GM23248 (cell line): ENCODE measurements around the gene PPP6R3.
"Not testable (repeated sequence)": the region's sequence is repeated elsewhere in the genome, so short reads cannot be mapped to it uniquely, and the experiment has no call there.

Source experiments
- EZH2 ChIP-seq: fragments of 200-600 bp; sonication (generic); IDR thresholded peaks from 2 replicates; pipeline ENCODE4 v1.6.1; 2018; ENCODE audit warnings: antibody characterized with exemption, mild to moderate bottlenecking; ENCODE audit not compliant: insufficient read depth, poor library complexity, severe bottlenecking
- EZH2phosphoT487 ChIP-seq: fragments of 200-600 bp; sonication (generic); IDR thresholded peaks from 2 replicates; pipeline ENCODE4 v1.6.1; 2018; ENCODE audit warnings: antibody characterized with exemption, moderate library complexity, mild to moderate bottlenecking, low read depth; ENCODE audit not compliant: insufficient read depth

DNA sequence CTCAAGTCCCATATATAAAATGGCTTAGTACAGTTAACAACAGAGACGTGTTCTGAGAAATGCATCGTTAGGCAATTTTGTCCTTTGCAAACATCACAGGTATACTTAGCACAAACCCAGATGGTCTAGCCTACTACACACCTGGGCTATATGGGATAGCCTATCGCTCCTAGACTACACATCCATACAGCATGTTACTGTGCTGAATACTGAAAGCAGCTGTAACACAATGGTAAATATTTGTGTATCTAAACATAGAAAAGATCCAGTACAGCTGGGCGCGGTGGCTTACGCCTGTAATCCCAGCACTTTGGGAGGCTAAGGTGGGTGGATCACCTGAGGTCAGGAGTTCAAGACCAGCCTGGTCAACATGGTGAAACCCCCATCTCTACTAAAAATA, 2.2 kb upstream of the PPP6R3 start:
- TF ChIP-seq EZH2, EZH2phosphoT487: not testable (repeated sequence)
